GM13976 (cell line): ENCODE data around the gene LARP1.

Source experiments
- DNase-seq: peaks from one replicate; pipeline ENCODE4 v3.0.0; 2012; ENCODE audit warnings: low spot score
- CTCF ChIP-seq: IDR thresholded peaks from 2 replicates; pipeline ENCODE4 v1.5.1; 2012; ENCODE audit warnings: borderline replicate concordance, mild to moderate bottlenecking; ENCODE audit not compliant: insufficient read depth; ENCODE audit errors: extremely low read depth, missing control alignments, control extremely low read depth
- in situ Hi-C: fragments of 300-500 bp; cut with MboI; formaldehyde crosslinking; loops from one replicate; pipeline ENCODE4 v1.12.0; 2022; ENCODE audit warnings: low sequenced_read_pairs, mixed read lengths, inconsistent platforms; ENCODE audit not compliant: unreplicated experiment

The LARP1 gene

DNA sequence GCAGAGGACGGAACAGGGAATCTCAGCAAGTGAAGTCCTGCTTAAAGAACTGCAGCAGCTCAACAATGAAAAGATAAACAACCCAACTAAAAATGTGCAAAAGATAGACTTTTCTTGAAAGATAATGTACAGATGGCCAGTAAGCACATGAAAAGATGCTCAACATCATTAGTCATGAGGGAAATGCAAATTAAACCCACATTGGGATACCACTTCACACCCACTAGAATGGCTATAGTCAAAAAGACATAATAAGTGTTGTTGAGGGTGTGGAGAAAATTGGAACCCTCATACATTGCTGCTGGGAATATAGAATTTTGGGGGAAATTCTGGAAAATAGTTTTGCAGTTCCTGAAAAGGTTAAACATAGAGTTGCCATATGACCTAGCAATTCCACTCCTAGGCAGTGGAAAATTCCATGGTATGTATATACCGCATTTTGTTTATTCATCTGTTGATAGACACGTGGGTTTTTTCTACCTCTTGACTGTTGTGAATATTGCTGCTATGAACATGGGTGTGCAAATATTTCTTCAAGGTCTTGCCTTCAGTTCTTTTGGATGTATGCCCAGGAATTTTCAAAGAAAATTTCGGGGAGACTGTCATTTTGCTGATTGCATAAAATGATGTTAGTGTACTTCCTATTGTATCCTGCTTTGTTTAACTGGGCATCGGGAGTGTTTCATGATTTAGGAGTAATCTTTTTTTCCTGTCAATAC, 110.4 kb downstream of the LARP1 start:
- no peak for TF ChIP-seq CTCF
- in situ Hi-C loops, result no loop called here
- no peak for DNase-seq

DNA sequence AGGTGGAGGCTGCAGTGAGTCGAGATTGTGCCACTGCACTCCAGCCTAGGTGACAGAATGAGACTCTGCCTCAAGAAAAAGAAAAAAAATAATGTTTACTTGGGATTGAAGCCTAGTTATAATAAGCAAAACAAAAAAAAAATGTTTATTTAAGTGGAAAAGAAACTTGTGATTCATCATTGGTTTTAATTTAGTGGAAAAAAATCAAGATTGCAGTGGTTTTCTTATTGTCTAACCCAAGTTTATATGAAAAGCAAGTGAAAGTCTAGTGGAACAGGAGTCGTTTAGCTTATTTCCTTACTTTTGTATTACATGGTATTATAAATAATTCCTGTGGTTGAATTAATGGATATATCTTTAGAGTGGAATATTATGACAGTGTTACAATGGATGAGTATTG, 111.7 kb downstream of the LARP1 start:
- TF ChIP-seq CTCF, result no peak
- in situ Hi-C loops, result no loop called here

More for the DNA sequence above, 111.7 kb downstream of the LARP1 start:
- no peak for DNase-seq
